ENCODE measurements around the gene PLCL1. TPM values are rescaled to one million over a fixed set of nuclear protein-coding genes. Genes with fewer than 3 reads are reported as not detected.

PLCL1 gene
- total RNA-seq, 4 donors from 2014 or later: 5.4 to 21.8 (median 10.2) TPM

DNA sequence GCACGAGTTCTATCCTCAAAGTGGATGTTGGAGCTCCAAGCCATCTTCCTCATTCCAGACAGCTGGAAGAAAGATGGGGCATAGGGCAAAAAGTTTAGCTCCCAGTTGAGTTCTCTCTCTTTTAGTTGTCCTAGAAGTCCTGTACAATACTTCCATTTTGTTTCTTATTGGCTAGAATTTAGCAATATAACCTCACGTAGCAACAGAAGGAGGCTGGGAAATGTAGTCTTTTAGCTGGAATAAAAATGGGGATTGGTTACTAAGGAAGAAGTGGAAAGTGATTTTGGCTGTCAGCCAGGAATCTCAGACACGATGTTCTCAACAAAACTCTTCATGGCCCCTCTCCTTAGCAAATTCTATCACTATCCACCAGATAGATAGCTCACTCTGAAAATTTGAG, 79.9 kb downstream of the PLCL1 start:
- no peak for ATAC-seq (ENCODE audit: low FRiP score)
- TF ChIP-seq, protein P1, sequence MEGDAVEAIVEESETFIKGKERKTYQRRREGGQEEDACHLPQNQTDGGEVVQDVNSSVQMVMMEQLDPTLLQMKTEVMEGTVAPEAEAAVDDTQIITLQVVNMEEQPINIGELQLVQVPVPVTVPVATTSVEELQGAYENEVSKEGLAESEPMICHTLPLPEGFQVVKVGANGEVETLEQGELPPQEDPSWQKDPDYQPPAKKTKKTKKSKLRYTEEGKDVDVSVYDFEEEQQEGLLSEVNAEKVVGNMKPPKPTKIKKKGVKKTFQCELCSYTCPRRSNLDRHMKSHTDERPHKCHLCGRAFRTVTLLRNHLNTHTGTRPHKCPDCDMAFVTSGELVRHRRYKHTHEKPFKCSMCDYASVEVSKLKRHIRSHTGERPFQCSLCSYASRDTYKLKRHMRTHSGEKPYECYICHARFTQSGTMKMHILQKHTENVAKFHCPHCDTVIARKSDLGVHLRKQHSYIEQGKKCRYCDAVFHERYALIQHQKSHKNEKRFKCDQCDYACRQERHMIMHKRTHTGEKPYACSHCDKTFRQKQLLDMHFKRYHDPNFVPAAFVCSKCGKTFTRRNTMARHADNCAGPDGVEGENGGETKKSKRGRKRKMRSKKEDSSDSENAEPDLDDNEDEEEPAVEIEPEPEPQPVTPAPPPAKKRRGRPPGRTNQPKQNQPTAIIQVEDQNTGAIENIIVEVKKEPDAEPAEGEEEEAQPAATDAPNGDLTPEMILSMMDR (IDR thresholded peaks at IDR 0.05): no peak
- DNase-seq (ENCODE audit: low spot score): no peak

DNA sequence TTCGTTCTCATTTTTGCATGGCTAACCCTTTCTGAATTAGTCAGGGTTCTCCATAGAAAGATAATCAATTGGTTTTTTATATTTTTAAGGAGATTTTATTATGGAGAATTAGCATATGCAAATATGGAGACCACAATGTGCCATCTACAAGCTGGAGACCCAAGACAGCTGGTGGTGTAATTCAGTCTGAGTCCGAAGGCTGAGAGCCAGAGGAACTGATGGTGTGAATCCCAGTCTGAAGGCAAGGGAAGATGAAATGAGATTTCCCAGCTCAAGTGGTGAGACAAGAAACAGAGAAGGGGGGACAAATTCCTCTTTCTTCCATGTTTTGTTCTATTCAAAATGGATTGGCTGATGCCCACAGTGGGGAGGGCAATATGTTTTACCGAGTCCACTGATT, 80.7 kb downstream of the PLCL1 start:
- TF ChIP-seq, protein P1 (IDR thresholded peaks at IDR 0.05): no peak
- no peak for ATAC-seq (ENCODE audit: low FRiP score)
- no peak for DNase-seq (ENCODE audit: low spot score)

DNA sequence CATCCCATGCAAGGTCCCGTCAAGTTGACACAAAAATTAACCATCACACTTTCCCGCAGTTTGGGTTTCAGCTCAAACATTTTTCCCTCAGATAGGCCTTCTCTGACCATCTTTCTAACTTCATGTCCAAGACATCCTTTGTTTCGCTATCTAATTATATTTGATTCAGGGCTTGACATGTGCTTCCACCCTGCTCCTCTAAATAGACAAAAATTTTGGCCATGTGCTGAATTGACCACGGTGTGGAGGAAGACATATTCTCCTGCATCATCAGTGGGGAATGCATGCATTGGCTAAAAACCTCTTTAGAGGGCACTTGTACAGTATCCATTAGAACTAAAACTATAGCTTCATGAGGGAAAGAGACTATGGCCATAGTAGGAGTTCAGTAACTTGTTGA, 81.2 kb downstream of the PLCL1 start:
- ATAC-seq (ENCODE audit: low FRiP score) (no peak), DNase-seq (ENCODE audit: low spot score) (no peak)
- TF ChIP-seq, protein P1 (IDR thresholded peaks at IDR 0.05): no peak

- ATAC-seq (ENCODE audit: low FRiP score) (no peak), DNase-seq (ENCODE audit: low spot score) (no peak)
- TF ChIP-seq, protein P1 (IDR thresholded peaks at IDR 0.05): no peak
Measured at GRCh38 chr2:197888321-197888720, 83.9 kb downstream of the PLCL1 start.

GRCh38 chr2:197889041-197889440, 84.6 kb downstream of the PLCL1 start:
- peak; percentile 51 for ATAC-seq (ENCODE audit: low FRiP score)

DNA sequence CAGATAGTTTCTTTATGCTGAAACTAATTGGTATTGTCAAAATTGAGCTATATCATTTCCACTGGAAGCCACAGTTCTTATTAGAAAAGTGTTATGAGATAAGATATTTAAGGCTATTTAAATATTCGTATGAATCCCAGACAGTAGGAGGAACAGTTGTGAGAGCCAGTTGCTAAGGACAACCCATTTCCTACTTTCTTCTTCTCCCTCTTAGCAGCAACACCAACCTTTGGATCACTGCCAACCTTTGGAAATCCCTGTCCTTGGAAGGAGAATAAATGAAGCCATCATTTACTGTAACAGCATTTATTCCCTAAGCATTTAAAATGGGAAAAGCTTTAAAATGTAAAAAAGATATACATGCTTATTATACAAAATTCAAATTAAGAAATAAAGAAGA, 85.8 kb downstream of the PLCL1 start:
- no peak for ATAC-seq (ENCODE audit: low FRiP score)
- TF ChIP-seq, protein P1 (IDR thresholded peaks at IDR 0.05): no peak
- no peak for DNase-seq (ENCODE audit: low spot score)

More at GRCh38 chr2:197889041-197889440, 84.6 kb downstream of the PLCL1 start:
- DNase-seq (ENCODE audit: low spot score): no peak
- TF ChIP-seq, protein P1 (IDR thresholded peaks at IDR 0.05): no peak

DNA sequence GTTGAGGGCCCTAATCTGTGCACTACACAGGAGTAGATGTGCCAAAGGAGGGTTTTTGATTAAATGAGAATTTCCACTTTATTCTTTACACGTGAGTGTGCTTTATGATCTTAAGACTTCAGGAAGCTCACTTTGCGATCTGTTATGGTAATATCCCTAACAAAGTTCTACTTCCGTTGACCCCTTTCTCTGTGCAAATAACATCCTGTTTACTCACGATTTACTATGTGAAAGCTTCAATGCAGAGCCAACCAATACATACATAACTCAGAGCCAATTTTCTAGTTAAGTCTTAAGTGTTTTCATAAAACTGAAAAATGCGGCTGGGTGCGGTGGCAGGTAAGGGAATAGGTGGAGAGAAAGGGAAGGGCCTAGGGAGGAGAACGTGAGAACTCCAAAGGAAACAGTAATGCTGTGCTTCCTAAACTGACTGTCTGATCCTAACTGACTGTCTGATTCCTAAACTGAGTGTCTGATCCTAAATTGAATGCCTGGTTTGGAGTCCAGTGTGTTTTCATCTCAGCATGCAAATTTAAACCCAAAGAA, 87.6 kb downstream of the PLCL1 start:
- no peak for ATAC-seq (ENCODE audit: low FRiP score)
- TF ChIP-seq, protein P1 (IDR thresholded peaks at IDR 0.05): no peak
- no peak for DNase-seq (ENCODE audit: low spot score)
